Endothelial cell of hepatic sinusoid (primary cell): Measurements from ENCODE around the gene OR5H14.
"Not testable (repeated sequence)": the region's sequence is repeated elsewhere in the genome, so short reads cannot be mapped to it uniquely, and the experiment has no call there.

ENCODE experiments used
- in situ Hi-C: cut with HindIII; loops from 2 replicates; pipeline ENCODE4 v1.10.0; 2017; ENCODE audit warnings: low sequenced_read_pairs

Gene OR5H14

DNA sequence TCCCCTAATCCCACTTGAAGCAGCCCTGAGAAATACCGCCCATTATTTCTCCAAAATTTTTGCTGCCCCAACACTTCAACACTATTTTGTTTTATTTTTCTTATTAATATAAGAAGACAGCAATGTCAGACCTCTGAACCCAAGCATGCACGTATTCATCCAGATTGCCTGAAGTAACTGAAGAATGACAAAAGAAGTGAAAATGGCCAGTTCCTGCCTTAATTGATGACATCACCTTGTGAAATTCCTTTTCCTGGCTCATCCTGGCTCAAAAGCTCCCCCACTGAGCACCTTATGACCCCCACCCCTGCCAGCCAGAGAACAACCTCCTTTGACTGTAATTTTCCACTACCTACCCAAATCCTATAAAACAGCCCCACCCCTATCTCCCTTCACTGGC lies 49.0 kb downstream of the OR5H14 start:
- in situ Hi-C loops, result not testable (repeated sequence)

DNA sequence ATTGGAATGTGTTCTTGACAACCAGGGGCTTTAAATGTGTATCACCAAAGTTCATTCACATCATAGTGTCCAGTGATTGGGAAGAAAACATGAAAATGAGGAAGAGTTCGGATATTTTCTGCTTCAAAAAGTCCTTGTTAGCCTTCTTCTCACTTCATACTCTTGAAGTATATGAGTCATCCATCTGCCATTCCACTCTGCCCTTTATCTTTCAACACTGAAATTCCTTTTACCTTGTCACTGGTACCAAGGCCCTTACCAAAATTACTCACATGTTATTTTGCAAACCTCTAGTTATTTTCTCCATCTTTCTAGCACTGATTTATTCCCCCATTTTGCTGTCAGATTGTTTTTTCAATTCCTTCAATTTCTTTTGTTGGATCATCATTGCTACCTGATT lies 51.7 kb downstream of the OR5H14 start:
- in situ Hi-C loops, result no loop called here
